ENCODE measurements around the gene HCN2. TPM values are rescaled to one million over a fixed set of nuclear protein-coding genes. Genes with fewer than 3 reads are reported as not detected.

The HCN2 gene
- total and polyA plus RNA-seq, 9 of the 15 experiments (the other 6 are each of a cell fraction or from before 2014, with no cell fraction given): 0.29 to 4.2 (median 0.82) TPM; not detected in 2

DNA sequence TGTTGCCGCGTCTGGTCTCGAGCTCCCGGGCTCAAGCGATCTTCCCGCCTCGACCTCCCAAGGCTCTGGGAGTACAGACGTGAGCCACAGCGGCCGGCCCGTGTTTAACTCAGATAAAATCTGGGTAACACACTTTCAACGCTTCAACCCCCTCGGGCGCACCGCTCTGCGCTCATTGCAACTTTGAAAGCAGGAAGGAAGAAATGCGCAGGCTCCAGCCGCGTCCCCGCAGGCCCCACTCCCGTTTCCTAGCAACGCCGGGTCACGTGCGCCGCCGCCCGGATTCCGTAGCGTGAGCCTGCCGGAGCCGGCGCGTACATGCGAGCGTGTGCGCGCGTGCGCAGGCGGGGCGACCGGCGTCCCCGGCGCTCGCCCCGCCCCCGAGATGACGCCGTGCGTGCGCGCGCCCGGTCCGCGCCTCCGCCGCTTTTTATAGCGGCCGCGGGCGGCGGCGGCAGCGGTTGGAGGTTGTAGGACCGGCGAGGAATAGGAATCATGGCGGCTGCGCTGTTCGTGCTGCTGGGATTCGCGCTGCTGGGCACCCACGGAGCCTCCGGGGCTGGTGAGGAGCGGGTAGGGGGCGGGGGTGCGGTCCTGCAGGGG, 17.4 kb upstream of the HCN2 start, which contains the start of gene BSG (continued):
- TF ChIP-seq ZNF561 (CRISPR knock-in tag; conservative IDR thresholded peaks at IDR 0.05) (no peak), MEF2D (tag; conservative IDR thresholded peaks at IDR 0.05; ENCODE audit: low read depth) (no peak), TRIM28 (IDR thresholded peaks at IDR 0.05) (no peak), SIN3A (IDR thresholded peaks at IDR 0.05; ENCODE audit: borderline replicate concordance in 2 of 2, control insufficient read depth in 1 of 2, low read depth in 2 of 2, low read length in 2 of 2) (peak; percentile 51 to 61; a peak in 2 of 4 replicates), PHB2 (IDR thresholded peaks at IDR 0.05; ENCODE audit: low read depth) (no peak), ZNF263 (CRISPR knock-in tag; IDR thresholded peaks at IDR 0.05; ENCODE audit: borderline replicate concordance) (0 out of 2 replicates have a peak, but pooled peaks have one; percentile 24), CCAR2 (IDR thresholded peaks at IDR 0.05; ENCODE audit: low read depth, low read length) (no peak), FIP1L1 (IDR thresholded peaks at IDR 0.05; ENCODE audit: low read depth, low read length, poor library complexity, severe bottlenecking) (no peak), SRF (CRISPR knock-in tag; IDR thresholded peaks at IDR 0.05) (peak in 1 of 2 experiments; percentile 75; a peak in 2 of 4 replicates), NCOA4 (IDR thresholded peaks at IDR 0.05; ENCODE audit: partially characterized antibody) (no peak), HIVEP1 (CRISPR knock-in tag; IDR thresholded peaks at IDR 0.05) (no peak), MIER1 (IDR thresholded peaks at IDR 0.05; ENCODE audit: low read depth) (no peak), LARP7 (IDR thresholded peaks at IDR 0.05) (no peak), PRMT5 (CRISPR knock-in tag; IDR thresholded peaks at IDR 0.05) (no peak), TEAD4 (IDR thresholded peaks at IDR 0.05; ENCODE audit: low read length) (peak; percentile 56; the same call in 1 of the 2 replicates), TEAD4 (CRISPR knock-in tag; IDR thresholded peaks at IDR 0.05; ENCODE audit: borderline replicate concordance) (no peak), BCL6 (CRISPR knock-in tag; IDR thresholded peaks at IDR 0.05) (no peak), ZNF431 (CRISPR knock-in tag; IDR thresholded peaks at IDR 0.05) (no peak), HNRNPLL (IDR thresholded peaks at IDR 0.05; ENCODE audit: low read depth, low read length, poor library complexity, severe bottlenecking) (peak; percentile 84), FOXP1 (CRISPR knock-in tag; IDR thresholded peaks at IDR 0.05) (no peak), CAMTA2 (CRISPR knock-in tag; conservative IDR thresholded peaks at IDR 0.05) (peak; percentile 82; the same call in 1 of the 2 replicates), ARID1B (IDR thresholded peaks at IDR 0.05) (peak; percentile 30; the same call in 1 of the 2 replicates)
- TF ChIP-seq, protein P1, sequence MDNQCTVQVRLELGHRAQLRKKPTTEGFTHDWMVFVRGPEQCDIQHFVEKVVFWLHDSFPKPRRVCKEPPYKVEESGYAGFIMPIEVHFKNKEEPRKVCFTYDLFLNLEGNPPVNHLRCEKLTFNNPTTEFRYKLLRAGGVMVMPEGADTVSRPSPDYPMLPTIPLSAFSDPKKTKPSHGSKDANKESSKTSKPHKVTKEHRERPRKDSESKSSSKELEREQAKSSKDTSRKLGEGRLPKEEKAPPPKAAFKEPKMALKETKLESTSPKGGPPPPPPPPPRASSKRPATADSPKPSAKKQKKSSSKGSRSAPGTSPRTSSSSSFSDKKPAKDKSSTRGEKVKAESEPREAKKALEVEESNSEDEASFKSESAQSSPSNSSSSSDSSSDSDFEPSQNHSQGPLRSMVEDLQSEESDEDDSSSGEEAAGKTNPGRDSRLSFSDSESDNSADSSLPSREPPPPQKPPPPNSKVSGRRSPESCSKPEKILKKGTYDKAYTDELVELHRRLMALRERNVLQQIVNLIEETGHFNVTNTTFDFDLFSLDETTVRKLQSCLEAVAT (IDR thresholded peaks at IDR 0.05): no peak; a peak in 1 of 4 replicates
- TF ChIP-seq, protein P2, sequence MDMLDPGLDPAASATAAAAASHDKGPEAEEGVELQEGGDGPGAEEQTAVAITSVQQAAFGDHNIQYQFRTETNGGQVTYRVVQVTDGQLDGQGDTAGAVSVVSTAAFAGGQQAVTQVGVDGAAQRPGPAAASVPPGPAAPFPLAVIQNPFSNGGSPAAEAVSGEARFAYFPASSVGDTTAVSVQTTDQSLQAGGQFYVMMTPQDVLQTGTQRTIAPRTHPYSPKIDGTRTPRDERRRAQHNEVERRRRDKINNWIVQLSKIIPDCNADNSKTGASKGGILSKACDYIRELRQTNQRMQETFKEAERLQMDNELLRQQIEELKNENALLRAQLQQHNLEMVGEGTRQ (CRISPR knock-in tag; IDR thresholded peaks at IDR 0.05): peak; percentile 98
- TF ChIP-seq, protein P3, sequence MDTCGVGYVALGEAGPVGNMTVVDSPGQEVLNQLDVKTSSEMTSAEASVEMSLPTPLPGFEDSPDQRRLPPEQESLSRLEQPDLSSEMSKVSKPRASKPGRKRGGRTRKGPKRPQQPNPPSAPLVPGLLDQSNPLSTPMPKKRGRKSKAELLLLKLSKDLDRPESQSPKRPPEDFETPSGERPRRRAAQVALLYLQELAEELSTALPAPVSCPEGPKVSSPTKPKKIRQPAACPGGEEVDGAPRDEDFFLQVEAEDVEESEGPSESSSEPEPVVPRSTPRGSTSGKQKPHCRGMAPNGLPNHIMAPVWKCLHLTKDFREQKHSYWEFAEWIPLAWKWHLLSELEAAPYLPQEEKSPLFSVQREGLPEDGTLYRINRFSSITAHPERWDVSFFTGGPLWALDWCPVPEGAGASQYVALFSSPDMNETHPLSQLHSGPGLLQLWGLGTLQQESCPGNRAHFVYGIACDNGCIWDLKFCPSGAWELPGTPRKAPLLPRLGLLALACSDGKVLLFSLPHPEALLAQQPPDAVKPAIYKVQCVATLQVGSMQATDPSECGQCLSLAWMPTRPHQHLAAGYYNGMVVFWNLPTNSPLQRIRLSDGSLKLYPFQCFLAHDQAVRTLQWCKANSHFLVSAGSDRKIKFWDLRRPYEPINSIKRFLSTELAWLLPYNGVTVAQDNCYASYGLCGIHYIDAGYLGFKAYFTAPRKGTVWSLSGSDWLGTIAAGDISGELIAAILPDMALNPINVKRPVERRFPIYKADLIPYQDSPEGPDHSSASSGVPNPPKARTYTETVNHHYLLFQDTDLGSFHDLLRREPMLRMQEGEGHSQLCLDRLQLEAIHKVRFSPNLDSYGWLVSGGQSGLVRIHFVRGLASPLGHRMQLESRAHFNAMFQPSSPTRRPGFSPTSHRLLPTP (IDR thresholded peaks at IDR 0.05; ENCODE audit: borderline replicate concordance, extremely low read depth, insufficient read length): no peak
